MM.1S (cell line): ENCODE results near the gene ITGB3BP.

Source experiments
- EZH2 ChIP-seq: fragments of 300-600 bp; sonication (generic); optimal IDR thresholded peaks from 2 replicates; pipeline ENCODE3; 2017; ENCODE audit warnings: low read depth, mild to moderate bottlenecking, antibody characterized with exemption, low read length, mixed read lengths
- EZH2phosphoT487 ChIP-seq: fragments of 300-600 bp; sonication (generic); IDR thresholded peaks from 2 replicates; pipeline ENCODE4 v1.6.1; 2018; ENCODE audit warnings: antibody characterized with exemption, low read length
- TF ChIP-seq, protein P1 (sequence below): fragments of 300-600 bp; sonication (generic); IDR thresholded peaks from 2 replicates; pipeline ENCODE4 v1.5.1; 2016; ENCODE audit warnings: antibody characterized with exemption, low read length, mixed read lengths

DNA sequence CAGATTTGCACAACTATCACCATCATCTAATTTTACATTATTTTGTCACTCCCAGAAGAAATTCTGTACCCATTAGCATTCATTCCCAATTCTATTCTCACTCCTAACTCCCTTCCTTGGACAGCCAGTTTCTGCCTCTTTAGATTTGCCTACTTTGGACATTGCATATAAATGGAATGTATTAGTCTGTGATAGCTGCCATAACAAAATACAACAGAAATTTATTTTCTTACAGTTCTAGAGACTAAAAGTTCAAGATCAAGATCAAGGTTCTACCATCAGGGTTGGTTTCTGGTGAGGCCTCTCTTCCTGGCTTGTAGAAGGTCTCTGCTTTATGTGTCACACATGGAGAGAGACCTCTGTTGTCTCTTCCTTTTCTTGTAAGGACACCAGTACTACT lies 93.7 kb downstream of the ITGB3BP start:
- TF ChIP-seq EZH2 = no peak
- TF ChIP-seq, protein P1, sequence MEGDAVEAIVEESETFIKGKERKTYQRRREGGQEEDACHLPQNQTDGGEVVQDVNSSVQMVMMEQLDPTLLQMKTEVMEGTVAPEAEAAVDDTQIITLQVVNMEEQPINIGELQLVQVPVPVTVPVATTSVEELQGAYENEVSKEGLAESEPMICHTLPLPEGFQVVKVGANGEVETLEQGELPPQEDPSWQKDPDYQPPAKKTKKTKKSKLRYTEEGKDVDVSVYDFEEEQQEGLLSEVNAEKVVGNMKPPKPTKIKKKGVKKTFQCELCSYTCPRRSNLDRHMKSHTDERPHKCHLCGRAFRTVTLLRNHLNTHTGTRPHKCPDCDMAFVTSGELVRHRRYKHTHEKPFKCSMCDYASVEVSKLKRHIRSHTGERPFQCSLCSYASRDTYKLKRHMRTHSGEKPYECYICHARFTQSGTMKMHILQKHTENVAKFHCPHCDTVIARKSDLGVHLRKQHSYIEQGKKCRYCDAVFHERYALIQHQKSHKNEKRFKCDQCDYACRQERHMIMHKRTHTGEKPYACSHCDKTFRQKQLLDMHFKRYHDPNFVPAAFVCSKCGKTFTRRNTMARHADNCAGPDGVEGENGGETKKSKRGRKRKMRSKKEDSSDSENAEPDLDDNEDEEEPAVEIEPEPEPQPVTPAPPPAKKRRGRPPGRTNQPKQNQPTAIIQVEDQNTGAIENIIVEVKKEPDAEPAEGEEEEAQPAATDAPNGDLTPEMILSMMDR = no peak
- TF ChIP-seq EZH2phosphoT487 = no peak
